Breast epithelium (tissue), 4 donors: ENCODE data around the gene SHISA6. TPM values are rescaled to one million over a fixed set of nuclear protein-coding genes. Genes with fewer than 3 reads are reported as not detected.

Source experiments
- DNase-seq, 2 donors: peaks; one replicate each; pipeline ENCODE4 v3.0.0-alpha.2; 2019; ENCODE audit warnings: low spot score in 2 of 2
- H3K27ac ChIP-seq, 2 donors: fragments of 200-600 bp; sonication (generic) in 1 of 2; one replicate each; pipeline ENCODE4 v1.5.1; 2016 to 2019; ENCODE audit warnings: mild to moderate bottlenecking in 1 of 2
- H3K27me3 ChIP-seq, 2 donors: fragments of 200-600 bp; sonication (generic) in 1 of 2; one replicate each; pipeline versions ENCODE4 v1.5.1 to v1.6.0; 2017 to 2019; ENCODE audit warnings: control low read depth in 1 of 2, mild to moderate bottlenecking in 1 of 2
- H3K36me3 ChIP-seq: fragments of 200-600 bp; one replicate; pipeline ENCODE4 v1.5.1; 2019
- H3K4me1 ChIP-seq, 2 donors: fragments of 200-600 bp; sonication (generic); one replicate each; pipeline ENCODE4 v1.5.1; 2016 to 2019; ENCODE audit warnings: control low read depth in 1 of 2
- H3K4me3 ChIP-seq, 3 donors: fragments of 200-600 bp; sonication (generic); 1 replicate in 2 of 3; 2 replicates in 1 of 3; pipeline ENCODE4 v1.5.1; 2016 to 2019; ENCODE audit warnings: mild to moderate bottlenecking in 3 of 3, moderate library complexity in 2 of 3
- H3K9me3 ChIP-seq, 2 donors: fragments of 200-600 bp; sonication (generic) in 1 of 2; one replicate each; pipeline ENCODE4 v1.5.1; 2016 to 2019; ENCODE audit warnings: control low read depth in 1 of 2
- CTCF ChIP-seq, 3 donors: fragments of 450-650 bp; IDR thresholded peaks; one replicate each; pipeline ENCODE4 v1.5.1; 2016 to 2017; ENCODE audit warnings: antibody characterized with exemption in 3 of 3, mild to moderate bottlenecking in 3 of 3, moderate library complexity in 3 of 3
- POLR2A ChIP-seq: fragments of 450-650 bp; IDR thresholded peaks from one replicate; pipeline ENCODE4 v1.6.1; 2016; ENCODE audit warnings: antibody characterized with exemption, mild to moderate bottlenecking, moderate library complexity
- POLR2AphosphoS5 ChIP-seq, 3 donors: sonication (generic); formaldehyde crosslinking; IDR thresholded peaks; one replicate each; pipeline ENCODE4 v1.6.1; 2017; ENCODE audit warnings: antibody characterized with exemption in 3 of 3
- intact Hi-C: fragments of 100-400 bp; cut with DNase I; formaldehyde crosslinking; loops from one replicate; pipeline ENCODE4 v1.15.1; 2023; ENCODE audit warnings: low total_unique reads
- total RNA-seq, 3 donors: library from RNA; depleted of rRNA; stranded (reverse); fragments of >200 nt; gene quantifications; one replicate each; pipeline ENCODE4 v1.1.0, GENCODE V29; 2016

The SHISA6 gene
- total RNA-seq, 3 donors from 2014 or later: 0.44 to 5.3 (median 3.3) TPM

GRCh38 chr17:11459861-11460331 is 218.9 kb downstream of the SHISA6 start:
- no peaks in the 10 kb centered on the region for H3K4me1 ChIP-seq
- intact Hi-C loops: no loop called here
- no peaks in the 10 kb centered on the region for H3K36me3 ChIP-seq
- H3K27ac ChIP-seq: no peak overlapping the region
- TF ChIP-seq POLR2AphosphoS5 (IDR thresholded peaks at IDR 0.05) (no peak), POLR2A (no peak), CTCF (IDR thresholded peaks at IDR 0.05) (no peak)
- no peaks in the 10 kb centered on the region for H3K9me3 ChIP-seq
- no peak for DNase-seq
- H3K4me3 ChIP-seq: no peak overlapping the region
- no peaks in the 10 kb centered on the region for H3K27me3 ChIP-seq

GRCh38 chr17:11461993-11462548 is 221.1 kb downstream of the SHISA6 start:
- TF ChIP-seq POLR2AphosphoS5 (IDR thresholded peaks at IDR 0.05) (no peak), CTCF (IDR thresholded peaks at IDR 0.05) (no peak), POLR2A (no peak)
- Histone ChIP-seq H3K27me3 (no peaks in the 10 kb centered on the region), H3K36me3 (no peaks in the 10 kb centered on the region), H3K4me1 (no peaks in the 10 kb centered on the region), H3K4me3 (no peak overlapping the region), H3K9me3 (no peaks in the 10 kb centered on the region), H3K27ac (no peak overlapping the region)
- intact Hi-C loops: no loop called here
- no peak for DNase-seq

GRCh38 chr17:11467639-11468038 is 226.6 kb downstream of the SHISA6 start:
- intact Hi-C loops: no loop called here
- TF ChIP-seq POLR2A: no peak
- no peak for TF ChIP-seq POLR2AphosphoS5 (IDR thresholded peaks at IDR 0.05)
- TF ChIP-seq CTCF (IDR thresholded peaks at IDR 0.05): no peak
- no peak overlapping the region for H3K27ac ChIP-seq

GRCh38 chr17:11485336-11486100 is 244.5 kb downstream of the SHISA6 start:
- Histone ChIP-seq H3K36me3 (no peaks in the 10 kb centered on the region), H3K9me3 (no peaks in the 10 kb centered on the region), H3K27me3 (no peaks in the 10 kb centered on the region), H3K27ac (no peak overlapping the region), H3K4me1 (no peaks in the 10 kb centered on the region), H3K4me3 (no peak overlapping the region)
- intact Hi-C loops: no loop called here
- TF ChIP-seq POLR2A (no peak), CTCF (IDR thresholded peaks at IDR 0.05) (no peak), POLR2AphosphoS5 (IDR thresholded peaks at IDR 0.05) (no peak)
- DNase-seq: no peak

More at GRCh38 chr17:11467639-11468038, 226.6 kb downstream of the SHISA6 start:
- H3K27me3 ChIP-seq: no peaks in the 10 kb centered on the region
- H3K36me3 ChIP-seq: no peaks in the 10 kb centered on the region
- no peak overlapping the region for H3K4me3 ChIP-seq
- no peaks in the 10 kb centered on the region for H3K9me3 ChIP-seq
- no peaks in the 10 kb centered on the region for H3K4me1 ChIP-seq
- DNase-seq: no peak
